ENCODE results near the gene CDH8. TPM values are rescaled to one million over a fixed set of nuclear protein-coding genes. Genes with fewer than 3 reads are reported as not detected.

Gene CDH8
- total and polyA plus RNA-seq, 2 of the 4 experiments (the other 2 are of a cell fraction), result not detected

GRCh38 chr16:61836804-61837393 is 199.3 kb downstream of the CDH8 start:
- H3K4me1 ChIP-seq (ENCODE audit: control insufficient read depth, insufficient read depth, low read length), result no peaks in the 10 kb centered on the region
- no peak overlapping the region for H3K27ac ChIP-seq (ENCODE audit: insufficient read depth, low read length)
- no TSS peak for BruUV-seq (replicated peaks)
- no peak overlapping the region for H3K4me2 ChIP-seq (ENCODE audit: low read depth, low read length)
- dilution Hi-C loops (cut with HindIII; ENCODE audit: low sequenced_read_pairs, unreplicated experiment), result no loop called here
- H3K9me3 ChIP-seq (ENCODE audit: control insufficient read depth, insufficient read depth, low read length), result peaks cover 2% of the 10 kb centered on the region; the same call in 1 of the 2 replicates
- no peak overlapping the region for H3K4ac ChIP-seq (ENCODE audit: low read depth, low read length)
- H4K8ac ChIP-seq (ENCODE audit: low read depth in 2 of 2, low read length in 2 of 2), result no peak overlapping the region
- intact Hi-C loops (cut with micrococcal nuclease), result no loop called here
- ChIA-PET POLR2A (ENCODE audit: unreplicated experiment) (no interaction called here), CTCF (no interaction called here)
- TF ChIP-seq CTCF (conservative IDR thresholded peaks at IDR 0.05; ENCODE audit: low read depth, low read length) (no peak), MAZ (IDR thresholded peaks at IDR 0.05; ENCODE audit: borderline replicate concordance, low read depth, low read length) (no peak), FOS (IDR thresholded peaks at IDR 0.05; ENCODE audit: low read depth, low read length) (no peak), POLR2A (IDR thresholded peaks at IDR 0.05; ENCODE audit: low read depth, low read length) (no peak), CEBPB (IDR thresholded peaks at IDR 0.05; ENCODE audit: low read depth, low read length) (no peak), SMC3 (IDR thresholded peaks at IDR 0.05; ENCODE audit: low read depth, low read length) (no peak), RFX5 (IDR thresholded peaks at IDR 0.05; ENCODE audit: low read depth, low read length) (no peak), CHD1 (IDR thresholded peaks at IDR 0.05; ENCODE audit: low read depth, low read length) (no peak), RCOR1 (IDR thresholded peaks at IDR 0.05; ENCODE audit: insufficient replicate concordance, low read length) (no peak), ELK1 (IDR thresholded peaks at IDR 0.05; ENCODE audit: borderline replicate concordance, low read depth, low read length) (no peak), MXI1 (IDR thresholded peaks at IDR 0.05; ENCODE audit: borderline replicate concordance, low read depth, low read length) (no peak), MAFK (IDR thresholded peaks at IDR 0.05; ENCODE audit: low read depth, low read length) (no peak), BHLHE40 (IDR thresholded peaks at IDR 0.05; ENCODE audit: low read depth, low read length) (no peak), RAD21 (IDR thresholded peaks at IDR 0.05; ENCODE audit: low read length) (no peak), NFE2L2 (IDR thresholded peaks at IDR 0.05; ENCODE audit: low read depth, low read length) (no peak)
- TF ChIP-seq, protein P1, sequence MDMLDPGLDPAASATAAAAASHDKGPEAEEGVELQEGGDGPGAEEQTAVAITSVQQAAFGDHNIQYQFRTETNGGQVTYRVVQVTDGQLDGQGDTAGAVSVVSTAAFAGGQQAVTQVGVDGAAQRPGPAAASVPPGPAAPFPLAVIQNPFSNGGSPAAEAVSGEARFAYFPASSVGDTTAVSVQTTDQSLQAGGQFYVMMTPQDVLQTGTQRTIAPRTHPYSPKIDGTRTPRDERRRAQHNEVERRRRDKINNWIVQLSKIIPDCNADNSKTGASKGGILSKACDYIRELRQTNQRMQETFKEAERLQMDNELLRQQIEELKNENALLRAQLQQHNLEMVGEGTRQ (IDR thresholded peaks at IDR 0.05; ENCODE audit: low read depth, low read length), result no peak
- no peak overlapping the region for H2BK15ac ChIP-seq (ENCODE audit: low read depth, low read length)
- no peak overlapping the region for H3K14ac ChIP-seq (replicated peaks; ENCODE audit: low read depth, low read length)
- H3K27me3 ChIP-seq (ENCODE audit: control insufficient read depth, insufficient read depth, low read length), result no peaks in the 10 kb centered on the region
- in situ Hi-C loops (cut with MboI; ENCODE audit: low sequenced_read_pairs), result no loop called here
- H3K36me3 ChIP-seq (ENCODE audit: control insufficient read depth, insufficient read depth, low read length), result no peaks in the 10 kb centered on the region
- ATAC-seq (ENCODE audit: low read depth) (no peak), DNase-seq (no peak)
- WGBS, 2 experiments (ENCODE audit: extremely low coverage in 2 of 2, insufficient read length in 1 of 2), result no CpG with 5 or more reads among the region's 3 CpGs
- no peak overlapping the region for H2AFZ ChIP-seq (replicated peaks; ENCODE audit: low read length, poor library complexity)
- no peak overlapping the region for H3K23ac ChIP-seq (ENCODE audit: low read depth, low read length)
- H4K5ac ChIP-seq (ENCODE audit: low read depth, low read length), result no peak overlapping the region
- H4K91ac ChIP-seq (ENCODE audit: insufficient read depth, low read depth, low read length), result no peak overlapping the region
- no peak overlapping the region for H2BK120ac ChIP-seq (ENCODE audit: low read depth, low read length)
- H2AK9ac ChIP-seq (replicated peaks; ENCODE audit: low read depth, low read length, poor library complexity), result no peak overlapping the region
- H3K79me1 ChIP-seq (ENCODE audit: low read depth in 1 of 2, low read length in 2 of 2), result no peaks in the 10 kb centered on the region
- H2BK20ac ChIP-seq (ENCODE audit: low read depth, low read length), result no peak overlapping the region
- no peak overlapping the region for H3K18ac ChIP-seq (ENCODE audit: low read depth, low read length)
- no peaks in the 10 kb centered on the region for H3K9me1 ChIP-seq (ENCODE audit: insufficient read depth, low read length)
- H2BK5ac ChIP-seq (ENCODE audit: low read depth, low read length, poor library complexity, severe bottlenecking), result no peak overlapping the region
- no peaks in the 10 kb centered on the region for H4K20me1 ChIP-seq (ENCODE audit: insufficient read depth, low read length)
- H3K56ac ChIP-seq (ENCODE audit: extremely low read depth, insufficient read depth, low read length), result no peak overlapping the region
- no peak overlapping the region for H3K9ac ChIP-seq (ENCODE audit: low read depth, low read length)
- no peak overlapping the region for H3K4me3 ChIP-seq (ENCODE audit: insufficient read depth, low read depth, low read length)
- H2AK5ac ChIP-seq (ENCODE audit: low read depth, low read length), result no peak overlapping the region
